K562 (cell line): ENCODE results near the gene PDIA4. TPM values are rescaled to one million over a fixed set of nuclear protein-coding genes. Genes with fewer than 3 reads are reported as not detected.
A peak's percentile ranks its signal among the peaks of the same experiment; 100 is the strongest.

Experiments
- ATAC-seq: fragments of 200-7000 bp; cut with Tn5 transposase; 3 replicates; pipeline ENCODE4 v1.9.1; 2020; ENCODE audit warnings: moderate library complexity
- Bru-seq: library from RNA; stranded (reverse); fragments of 400-500 nt; gene quantifications from one replicate; lab custom pipeline; 2021; lab: Mats Ljungman, UMichigan
- BruChase-seq, 2 experiments: library from RNA; stranded (reverse); fragments of 400-500 nt; gene quantifications; one replicate each; lab custom pipeline; 2021; lab: Mats Ljungman, UMichigan
- BruUV-seq: library from RNA; stranded (reverse); fragments of 400-500 nt; replicated peaks from 2 replicates; lab custom pipeline; 2021; lab: Mats Ljungman, UMichigan
- CTCF ChIA-PET: fragments of 300-600 bp; formaldehyde crosslinking; extraction: SDS; loops from one replicate; lab custom pipeline; 2021; ENCODE audit warnings: low intra/inter-chr PET ratio; lab: Yijun Ruan, JAX
- POLR2A ChIA-PET: fragments of 300-600, 350-650 bp; sonication (Branson Sonifier 250); formaldehyde crosslinking; extraction: SDS; loops from one replicate; lab custom pipeline; 2021; ENCODE audit warnings: antibody characterized with exemption, inconsistent platforms; lab: Yijun Ruan, JAX
- DNase-seq, 4 experiments: peaks; one replicate each; pipeline versions ENCODE4 v3.0.0 to v3.0.0-alpha.2; 2011 to 2018; ENCODE audit warnings: low spot score in 3 of 4, mixed read lengths in 3 of 4; ENCODE audit errors: extremely low read depth in 1 of 4
- FAIRE-seq: peaks from 2 replicates; lab custom pipeline; 2011; peaks lifted over from hg19 to GRCh38; lab: Jason Lieb, UNC
- H2AFZ ChIP-seq: 2 replicates; pipeline ENCODE4 v1.6.0; 2011; ENCODE audit warnings: low read depth, low read length, control low read depth, inconsistent platforms
- H3K27ac ChIP-seq: fragments of 200-600 bp; 3 replicates; pipeline ENCODE4 v1.8.0; 2011; ENCODE audit warnings: low read depth, mild to moderate bottlenecking, control low read depth, inconsistent platforms, low read length, moderate library complexity, mixed read lengths; ENCODE audit errors: extremely low read depth
- H3K27me3 ChIP-seq, 2 experiments: fragments of 300-600 bp in 1 of 2; 2 replicates in 1 of 2; 3 replicates in 1 of 2; pipeline versions ENCODE4 v1.6.0 to v1.8.0; 2011; ENCODE audit warnings: inconsistent platforms in 2 of 2, low read length in 2 of 2, mild to moderate bottlenecking in 1 of 2, mixed read lengths in 1 of 2, moderate library complexity in 1 of 2; ENCODE audit not compliant: control insufficient read depth in 2 of 2, insufficient read depth in 2 of 2
- H3K36me3 ChIP-seq: fragments of 300-600 bp; 3 replicates; pipeline ENCODE4 v1.8.0; 2011; ENCODE audit warnings: mild to moderate bottlenecking, low read length, inconsistent platforms; ENCODE audit not compliant: control insufficient read depth, insufficient read depth
- H3K4me1 ChIP-seq, 2 experiments: fragments of 200-600 bp in 1 of 2; replicated peaks in 1 of 2; 2 replicates in 1 of 2; 3 replicates in 1 of 2; pipeline versions ENCODE4 v1.5.1 to v1.8.0; 2011; ENCODE audit warnings: inconsistent platforms in 2 of 2, low read length in 2 of 2, mild to moderate bottlenecking in 1 of 2, mixed read lengths in 1 of 2, moderate library complexity in 1 of 2; ENCODE audit not compliant: control insufficient read depth in 2 of 2, insufficient read depth in 2 of 2
- H3K4me2 ChIP-seq: 2 replicates; pipeline ENCODE4 v1.6.1; 2011; ENCODE audit warnings: low read length, control low read depth, inconsistent platforms, mixed read lengths; ENCODE audit not compliant: insufficient read depth
- H3K4me3 ChIP-seq: fragments of 200-600 bp; sonication (generic), shearing (Covaris generic); 2 replicates; pipeline ENCODE4 v1.5.1; 2016; ENCODE audit warnings: control low read depth, inconsistent platforms
- H3K79me2 ChIP-seq: fragments of 200-600 bp; 3 replicates; pipeline ENCODE4 v1.8.0; 2011; ENCODE audit warnings: low read length, inconsistent platforms; ENCODE audit not compliant: control insufficient read depth, insufficient read depth
- H3K9ac ChIP-seq, 2 experiments: 2 replicates each; pipeline versions ENCODE4 v1.6.0 to v1.6.1; 2011; ENCODE audit warnings: low read depth in 2 of 2, low read length in 2 of 2, control low read depth in 1 of 2, inconsistent platforms in 1 of 2, mild to moderate bottlenecking in 1 of 2, mixed read lengths in 1 of 2; ENCODE audit not compliant: insufficient read depth in 1 of 2
- H3K9me1 ChIP-seq: one replicate; pipeline ENCODE4 v1.6.0; 2011; ENCODE audit warnings: inconsistent platforms, mild to moderate bottlenecking, low read length, moderate library complexity; ENCODE audit not compliant: control insufficient read depth, insufficient read depth
- H3K9me3 ChIP-seq: replicated peaks from 2 replicates; pipeline ENCODE4 v1.5.1; 2011; ENCODE audit warnings: low read depth, low read length, inconsistent platforms; ENCODE audit not compliant: control insufficient read depth, insufficient read depth
- H4K20me1 ChIP-seq: replicated peaks from 2 replicates; pipeline ENCODE4 v1.6.1; 2011; ENCODE audit warnings: low read length, inconsistent platforms, mixed read lengths; ENCODE audit not compliant: control insufficient read depth, insufficient read depth
- CHD2 ChIP-seq: IDR thresholded peaks from 2 replicates; pipeline ENCODE4 v1.6.1; 2011; ENCODE audit warnings: low read depth, low read length
- DLX4 ChIP-seq: fragments of 250-450 bp; sonication (Bioruptor Pico); IDR thresholded peaks from 2 replicates; pipeline ENCODE4 v1.6.1; 2021; ENCODE audit warnings: mild to moderate bottlenecking
- FOXJ3 ChIP-seq: sonication (generic); formaldehyde crosslinking; IDR thresholded peaks from 2 replicates; pipeline ENCODE4 v1.4.0; 2020; ENCODE audit warnings: mild to moderate bottlenecking, missing genetic modification reagents
- LARP7 ChIP-seq: fragments of 450-650 bp; IDR thresholded peaks from 2 replicates; pipeline ENCODE4 v1.6.1; 2016
- PHF8 ChIP-seq: fragments of 200-600 bp; sonication (generic); IDR thresholded peaks from 2 replicates; pipeline ENCODE4 v1.6.1; 2012; ENCODE audit warnings: mixed run types, mild to moderate bottlenecking, inconsistent platforms, low read length, moderate library complexity, borderline replicate concordance
- RFX7 ChIP-seq: fragments of 250-450 bp; sonication (Bioruptor Pico); IDR thresholded peaks from 2 replicates; pipeline ENCODE4 v1.5.1; 2021; ENCODE audit warnings: mild to moderate bottlenecking
- SIX5 ChIP-seq, 2 experiments: IDR thresholded peaks; 2 replicates each; pipeline ENCODE4 v1.6.1; 2011; ENCODE audit warnings: low read length in 2 of 2, borderline replicate concordance in 1 of 2, low read depth in 1 of 2, mild to moderate bottlenecking in 1 of 2, moderate library complexity in 1 of 2; ENCODE audit not compliant: insufficient read depth in 1 of 2
- SLC30A9 ChIP-seq: fragments of 250-450 bp; sonication (Bioruptor Pico); IDR thresholded peaks from 2 replicates; pipeline ENCODE4 v1.8.0; 2022; ENCODE audit warnings: mild to moderate bottlenecking, moderate library complexity
- SNIP1 ChIP-seq: fragments of 450-650 bp; IDR thresholded peaks from 2 replicates; pipeline ENCODE4 v1.7.1; 2017; ENCODE audit warnings: low read depth, mild to moderate bottlenecking
- ZBTB2 ChIP-seq: fragments of 450-650 bp; IDR thresholded peaks from 2 replicates; pipeline ENCODE4 v1.6.1; 2016; ENCODE audit warnings: antibody characterized with exemption
- ZNF639 ChIP-seq, 2 experiments: fragments of 200-800 bp in 1 of 2; sonication (Bioruptor generic) in 1 of 2; sonication (generic) in 1 of 2; formaldehyde crosslinking in 1 of 2; IDR thresholded peaks in 1 of 2; conservative IDR thresholded peaks in 1 of 2; 2 replicates each; pipeline versions ENCODE4 v1.5.0 to v1.6.1; 2016 to 2020; ENCODE audit warnings: missing compliant biosample characterization in 1 of 2, missing genetic modification characterization in 1 of 2, missing genetic modification reagents in 1 of 2
- WGBS: fragments of 100-300 bp; shearing (Covaris generic); methylation state at CpG from one replicate; pipeline ENCODE4 v1.1.6; 2016; ENCODE audit warnings: low coverage, mixed read lengths; ENCODE audit not compliant: insufficient coverage; ENCODE audit errors: missing lambda C conversion rate; 5-methylcytosine and 5-hydroxymethylcytosine counted together
- in situ Hi-C: fragments of 300-500 bp; cut with MboI; formaldehyde crosslinking; loops from 4 replicates; pipeline ENCODE4 v1.15.0; 2018; ENCODE audit warnings: inconsistent platforms, mixed read lengths
- intact Hi-C: fragments of 100-400 bp; cut with micrococcal nuclease; formaldehyde crosslinking; loops from 2 replicates; pipeline ENCODE4 v1.14.2; 2022
- long read RNA-seq, 3 experiments: library from polyadenylated mRNA in 2 of 3; library from RNA in 1 of 3; unstranded in 2 of 3; stranded (forward) in 1 of 3; transcript quantifications; one replicate each; pipeline ENCODE4 v2.0.0, GENCODE V29; 2019 to 2022
- polyA minus RNA-seq, 3 experiments: library from RNA; depleted of rRNA, polyadenylated mRNA; stranded (reverse); fragments of >200 nt; gene quantifications; 2 replicates each; pipeline ENCODE4 v1.2.3, GENCODE V29; 2011
- polyA plus RNA-seq, 8 experiments: library from polyadenylated mRNA; depleted of rRNA in 4 of 8; stranded (reverse) in 5 of 8; unstranded in 3 of 8; fragments of >200 nt; fragmentation: Nextera tagmentation in 2 of 8; fragmentation: Illumina TruSeq in 1 of 8; extraction: Ambion mirVana in 2 of 8; extraction: Trizol in 1 of 8; gene quantifications; 2 replicates each; pipeline versions ENCODE4 v1.2.1 to v1.2.3, GENCODE V29; 2011 to 2014; ENCODE audit warnings: inconsistent platforms in 1 of 8, missing spikeins in 1 of 8
- total RNA-seq, 7 experiments: library from RNA; depleted of rRNA in 6 of 7; stranded (reverse); fragments of >200 nt in 6 of 7; fragmentation: Illumina TruSeq in 2 of 7; extraction: Trizol in 2 of 7; gene quantifications; 2 replicates each; pipeline versions ENCODE4 v1.2.1 to v1.2.3, GENCODE V29; 2011 to 2021; ENCODE audit warnings: low replicate concordance in 1 of 7

PDIA4 gene
- total RNA-seq (2011; cell fraction: chromatin; rRNA removed; ENCODE audit: low replicate concordance), result 187 and 270 TPM in 2 replicates
- total RNA-seq (2011; cell fraction: nucleolus; rRNA removed), result 352 and 378 TPM in 2 replicates
- total RNA-seq (2011; cell fraction: nucleoplasm; rRNA removed), result 244 and 324 TPM in 2 replicates
- total RNA-seq (2014; rRNA removed) (158 and 178 TPM in 2 replicates), total RNA-seq (2014; rRNA removed; fragmentation: Illumina TruSeq; extraction: Trizol) (82.7 and 91.5 TPM in 2 replicates), total RNA-seq (2015; rRNA removed; fragmentation: Illumina TruSeq; extraction: Trizol) (136 TPM in 2 replicates), total RNA-seq (2021) (159 and 161 TPM in 2 replicates), polyA plus RNA-seq (2011; rRNA removed) (146 and 186 TPM in 2 replicates), polyA plus RNA-seq (2014; fragmentation: Illumina TruSeq; extraction: Trizol) (143 and 175 TPM in 2 replicates), polyA plus RNA-seq (2014; fragmentation: Nextera tagmentation; extraction: Ambion mirVana) (10 to 100 TPM in 1 of 2 experiments, 1 to 10 TPM in 1; 9.1 to 14.5 TPM), polyA plus RNA-seq (2014; rRNA removed) (155 and 171 TPM in 2 replicates), polyA minus RNA-seq (2011; rRNA and poly(A)+ RNA removed) (147 and 177 TPM in 2 replicates), Bru-seq, nascent RNA (percentile 91 among the genes with signal in this experiment), BruChase-seq, experiment 1, labeled RNA remaining after a 2-hour chase (percentile 86 among the genes with signal in this experiment), BruChase-seq, experiment 2, labeled RNA remaining after a 6-hour chase (percentile 91 among the genes with signal in this experiment)
- 107 and 158 TPM in 2 replicates for polyA plus RNA-seq (2011; cell fraction: cytosol; rRNA removed)
- polyA plus RNA-seq (2011; cell fraction: nucleus; rRNA removed), result 149 and 181 TPM in 2 replicates
- 137 and 177 TPM in 2 replicates for polyA plus RNA-seq (2012)
- 90.9 and 121 TPM in 2 replicates for polyA minus RNA-seq (2011; cell fraction: cytosol; rRNA and poly(A)+ RNA removed)
- polyA minus RNA-seq (2011; cell fraction: nucleus; rRNA and poly(A)+ RNA removed), result 30.0 and 68.5 TPM in 2 replicates
- long read RNA-seq, experiment 1, transcript PDIA4-201 (10 exons, 2,903 nt), result major isoform, 673 of 1,145 reads
- long read RNA-seq, experiment 1, transcript PDIA4-203 (3 exons, 632 nt), result minor isoform, 14 of 1,145 reads
- long read RNA-seq, experiment 1, partial matches to known transcripts, result 387 of 1,145 reads
- long read RNA-seq, experiment 1, other reads (novel, unspliced or antisense), result 71 of 1,145 reads
- long read RNA-seq, experiment 2, transcript PDIA4-201 (10 exons, 2,903 nt), result major isoform, 66 of 110 reads
- long read RNA-seq, experiment 2, partial matches to known transcripts, result 13 of 110 reads
- long read RNA-seq, experiment 2, other reads (novel, unspliced or antisense), result 31 of 110 reads
- long read RNA-seq, experiment 3, transcript PDIA4-201 (10 exons, 2,903 nt), result major isoform, 189 of 224 reads
- long read RNA-seq, experiment 3, partial matches to known transcripts, result 17 of 224 reads
- long read RNA-seq, experiment 3, other reads (novel, unspliced or antisense), result 17 of 224 reads

GRCh38 chr7:149028346-149029109 is at the start of gene PDIA4:
PDIA4 (minus strand) TSS chr7:149028505; CDS start chr7:149028408, 97 bp downstream.
- peak within 1 kb of the TSS; percentile 85 for H3K4me3 ChIP-seq
- peaks cover 42% of the 10 kb centered on the region for H3K79me2 ChIP-seq
- ATAC-seq, result peak; percentile 96
- peak within 1 kb of the TSS; percentile 95 for H3K4me2 ChIP-seq
- FAIRE-seq, result peak; percentile 92
- H4K20me1 ChIP-seq, result peaks cover 8% of the 10 kb centered on the region
- H2AFZ ChIP-seq, result peak within 1 kb of the TSS; percentile 90
- intact Hi-C loops (loop anchor here (1.0 to 2.0 kb wide), 3 partner anchors 38 to 98 kb away; partner anchors contain the start of gene ZNF425), in situ Hi-C loops (no loop called here)
- H3K9me1 ChIP-seq, result no peaks in the 10 kb centered on the region
- H3K9ac ChIP-seq, result peak within 1 kb of the TSS; percentile 87 to 98
- H3K27me3 ChIP-seq, result no peaks in the 10 kb centered on the region
- peak within 1 kb of the TSS; percentile 92 for H3K27ac ChIP-seq
- WGBS, result under 1% methylated on average over 86 of the region's 87 CpGs
- ChIA-PET POLR2A (interaction anchor here (0.6 to 2.9 kb wide), 21 partner anchors 9 to 282 kb away, joined by 3 to 20 read pairs (median 4); no protein-coding TSS in a partner anchor), CTCF (interaction anchor here (0.6 to 1.1 kb wide), 3 partner anchors 97 to 393 kb away, joined by 3 to 4 read pairs (median 4); partner anchors contain the start of gene ZNF425)
- H3K36me3 ChIP-seq, result peaks cover 24% of the 10 kb centered on the region
- no peaks in the 10 kb centered on the region; the same call in 1 of the 2 replicates for H3K9me3 ChIP-seq
- DNase-seq, result peak; percentile 100
- H3K4me1 ChIP-seq, result peaks cover 14 to 18% of the 10 kb centered on the region in 2 experiments; a peak in 4 of 5 replicates
- no TSS peak for BruUV-seq
- no peak for TF ChIP-seq FOXJ3 (CRISPR knock-in tag)
- peak; percentile 75 for TF ChIP-seq CHD2
- TF ChIP-seq RFX7, result no peak
- TF ChIP-seq SNIP1, result no peak
- TF ChIP-seq PHF8, result peak; percentile 93
- TF ChIP-seq DLX4, result no peak
- 0 out of 2 replicates have a peak, but pooled peaks have one; percentile 23 for TF ChIP-seq ZBTB2
- TF ChIP-seq ZNF639 (CRISPR knock-in tag; conservative IDR thresholded peaks at IDR 0.05 in 1 of 2, IDR thresholded peaks at IDR 0.05 in 1 of 2), result peak in 1 of 2 experiments; percentile 94; a peak in 2 of 4 replicates
- 0 out of 4 replicates have a peak, but pooled peaks of 1 of the 2 experiments have one; percentile 16 for TF ChIP-seq SIX5 (IDR thresholded peaks at IDR 0.05; ENCODE audit: borderline replicate concordance in 1 of 2, insufficient read depth in 1 of 2, low read depth in 1 of 2, low read length in 2 of 2)
- no peak for TF ChIP-seq LARP7
- no peak for TF ChIP-seq SLC30A9 (CRISPR knock-in tag)
